HG03060 (cell line): ENCODE measurements around the gene CASKIN1.
"Not testable (repeated sequence)": the region's sequence is repeated elsewhere in the genome, so short reads cannot be mapped to it uniquely, and the experiment has no call there.

Experiments used
- ATAC-seq: cut with Tn5 transposase; IDR thresholded peaks from one replicate; pipeline ENCODE4 v1.9.1; 2021; ENCODE audit warnings: low read depth, moderate number of reproducible peaks; ENCODE audit not compliant: unreplicated experiment

Gene CASKIN1, protein sequence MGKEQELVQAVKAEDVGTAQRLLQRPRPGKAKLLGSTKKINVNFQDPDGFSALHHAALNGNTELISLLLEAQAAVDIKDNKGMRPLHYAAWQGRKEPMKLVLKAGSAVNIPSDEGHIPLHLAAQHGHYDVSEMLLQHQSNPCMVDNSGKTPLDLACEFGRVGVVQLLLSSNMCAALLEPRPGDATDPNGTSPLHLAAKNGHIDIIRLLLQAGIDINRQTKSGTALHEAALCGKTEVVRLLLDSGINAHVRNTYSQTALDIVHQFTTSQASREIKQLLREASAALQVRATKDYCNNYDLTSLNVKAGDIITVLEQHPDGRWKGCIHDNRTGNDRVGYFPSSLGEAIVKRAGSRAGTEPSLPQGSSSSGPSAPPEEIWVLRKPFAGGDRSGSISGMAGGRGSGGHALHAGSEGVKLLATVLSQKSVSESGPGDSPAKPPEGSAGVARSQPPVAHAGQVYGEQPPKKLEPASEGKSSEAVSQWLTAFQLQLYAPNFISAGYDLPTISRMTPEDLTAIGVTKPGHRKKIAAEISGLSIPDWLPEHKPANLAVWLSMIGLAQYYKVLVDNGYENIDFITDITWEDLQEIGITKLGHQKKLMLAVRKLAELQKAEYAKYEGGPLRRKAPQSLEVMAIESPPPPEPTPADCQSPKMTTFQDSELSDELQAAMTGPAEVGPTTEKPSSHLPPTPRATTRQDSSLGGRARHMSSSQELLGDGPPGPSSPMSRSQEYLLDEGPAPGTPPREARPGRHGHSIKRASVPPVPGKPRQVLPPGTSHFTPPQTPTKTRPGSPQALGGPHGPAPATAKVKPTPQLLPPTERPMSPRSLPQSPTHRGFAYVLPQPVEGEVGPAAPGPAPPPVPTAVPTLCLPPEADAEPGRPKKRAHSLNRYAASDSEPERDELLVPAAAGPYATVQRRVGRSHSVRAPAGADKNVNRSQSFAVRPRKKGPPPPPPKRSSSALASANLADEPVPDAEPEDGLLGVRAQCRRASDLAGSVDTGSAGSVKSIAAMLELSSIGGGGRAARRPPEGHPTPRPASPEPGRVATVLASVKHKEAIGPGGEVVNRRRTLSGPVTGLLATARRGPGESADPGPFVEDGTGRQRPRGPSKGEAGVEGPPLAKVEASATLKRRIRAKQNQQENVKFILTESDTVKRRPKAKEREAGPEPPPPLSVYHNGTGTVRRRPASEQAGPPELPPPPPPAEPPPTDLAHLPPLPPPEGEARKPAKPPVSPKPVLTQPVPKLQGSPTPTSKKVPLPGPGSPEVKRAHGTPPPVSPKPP (N-terminal part only)

DNA sequence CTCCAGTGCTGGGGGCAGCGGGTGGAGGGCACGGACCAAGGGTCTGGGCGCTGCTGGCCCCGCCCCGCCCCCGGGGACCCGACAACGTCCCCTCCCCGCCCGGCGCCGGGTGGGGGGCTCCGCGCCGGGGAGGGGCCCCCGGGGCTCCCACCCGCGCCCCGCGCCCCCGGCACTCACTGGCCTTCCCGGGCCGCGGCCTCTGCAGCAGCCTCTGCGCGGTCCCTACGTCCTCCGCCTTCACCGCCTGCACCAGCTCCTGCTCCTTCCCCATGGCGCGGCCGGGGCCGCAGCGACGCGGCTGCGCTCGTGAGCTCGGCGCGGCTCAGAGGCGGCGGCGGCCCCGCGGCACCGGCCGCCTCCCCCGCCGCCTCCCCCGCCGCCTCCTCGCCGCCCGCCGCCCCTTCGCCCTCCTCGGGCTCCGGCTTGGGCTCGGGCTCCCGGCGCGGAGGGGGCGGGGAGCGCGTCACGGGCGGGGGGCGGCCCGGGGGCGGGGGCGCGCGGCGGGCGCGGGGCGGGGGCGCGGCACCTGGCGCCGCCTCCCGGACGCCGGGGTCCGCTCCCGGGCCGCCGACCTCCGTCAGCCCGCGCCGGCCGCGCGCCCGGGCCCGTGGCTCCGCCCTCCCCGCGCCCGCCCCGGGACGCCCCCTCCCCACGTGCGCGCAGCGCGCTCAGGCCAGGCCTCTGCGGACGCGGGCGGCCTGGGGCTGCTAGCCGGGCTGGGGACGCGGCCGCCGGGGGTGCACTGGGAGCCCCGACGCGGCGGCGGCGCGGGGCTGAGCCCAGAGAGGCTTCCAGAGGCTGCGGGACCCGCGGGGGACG, at the start of gene CASKIN1:
Gene CASKIN1, minus strand, starts transcription at position 444 of the 819 bp plus-strand sequence. Its CDS starts 173 bp downstream, at position 271.
- ATAC-seq = no peak

DNA sequence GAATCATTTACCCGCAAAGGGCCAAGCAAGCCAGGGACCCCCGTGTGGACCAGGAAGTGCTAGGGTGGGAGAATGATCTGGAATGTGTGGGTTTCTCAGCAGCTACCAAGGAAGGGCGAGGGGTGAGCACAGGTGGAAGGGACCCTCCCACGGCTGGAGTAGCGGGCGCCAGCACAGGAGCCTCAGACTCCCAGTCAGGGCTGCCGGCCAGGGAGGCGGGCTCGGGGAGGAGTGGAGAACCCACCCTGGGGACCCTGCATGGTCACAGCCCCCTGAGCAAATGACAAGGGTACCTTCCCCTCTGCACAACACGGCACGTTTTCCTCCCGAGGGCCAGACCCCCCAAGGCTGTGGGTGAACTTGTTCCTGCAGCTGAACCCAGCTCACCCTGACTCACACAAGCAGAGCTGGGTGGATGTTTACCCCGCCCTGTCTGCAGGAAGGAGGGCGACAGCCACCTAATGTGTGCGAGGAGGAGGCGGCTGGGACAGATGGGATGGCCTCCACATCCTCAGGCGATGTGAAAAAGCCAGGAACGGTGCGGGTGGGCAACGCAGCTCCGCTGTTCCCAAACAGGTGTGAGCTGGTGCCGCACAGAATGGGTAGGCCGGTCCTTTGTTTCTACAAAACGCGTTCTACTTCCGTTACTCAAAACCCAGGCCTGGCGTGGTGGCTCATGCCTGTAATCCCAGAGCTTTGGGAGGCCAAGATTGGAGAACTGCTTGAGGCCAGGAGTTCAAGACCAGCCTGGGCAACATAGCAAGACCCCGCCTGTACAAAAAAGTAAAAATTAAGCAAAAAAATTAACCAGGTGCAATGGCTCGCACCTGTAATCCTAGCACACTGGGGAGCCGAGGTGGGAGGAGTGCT, 48.8 kb upstream of the CASKIN1 start:
- ATAC-seq = no peak

DNA sequence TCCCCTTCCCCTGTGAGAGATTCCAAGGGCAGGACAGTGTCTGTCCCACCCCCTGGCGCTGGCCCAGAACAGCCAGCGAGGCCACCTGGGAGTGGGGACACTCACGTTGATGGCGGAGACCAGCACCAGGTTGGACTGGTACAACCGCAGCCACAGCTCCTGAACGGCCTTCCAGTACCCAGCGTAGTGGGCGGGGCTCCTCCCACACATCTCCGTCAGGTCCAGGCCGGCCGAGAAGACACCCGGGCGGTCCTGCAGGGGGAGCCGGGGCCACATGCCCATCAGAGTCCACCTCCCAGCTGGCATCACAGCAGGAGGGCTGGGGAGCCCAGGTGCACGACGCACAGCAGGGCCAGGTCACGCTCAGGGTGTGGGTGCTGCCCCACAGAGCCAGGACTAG, 47.9 kb upstream of the CASKIN1 start:
- ATAC-seq = no peak

DNA sequence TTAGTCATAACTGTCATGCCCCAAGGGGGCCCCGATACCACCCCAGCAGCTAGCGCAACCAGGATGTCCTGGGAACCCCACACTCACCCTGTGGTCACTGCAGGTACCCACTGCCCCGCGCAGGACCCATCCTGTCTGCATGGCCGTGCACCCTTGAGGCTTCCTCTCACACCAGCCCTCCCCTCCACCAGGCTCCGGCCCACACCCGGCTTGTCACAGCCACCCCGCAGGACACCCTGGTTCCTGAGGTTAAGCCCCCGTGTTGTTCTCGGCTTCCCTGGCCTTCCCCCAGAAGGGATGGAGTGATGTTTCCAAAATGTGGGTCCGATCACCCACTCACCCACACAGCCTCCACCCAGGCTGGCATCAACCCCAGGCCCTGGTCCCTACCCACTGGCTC, 47.4 kb upstream of the CASKIN1 start:
- ATAC-seq = no peak

DNA sequence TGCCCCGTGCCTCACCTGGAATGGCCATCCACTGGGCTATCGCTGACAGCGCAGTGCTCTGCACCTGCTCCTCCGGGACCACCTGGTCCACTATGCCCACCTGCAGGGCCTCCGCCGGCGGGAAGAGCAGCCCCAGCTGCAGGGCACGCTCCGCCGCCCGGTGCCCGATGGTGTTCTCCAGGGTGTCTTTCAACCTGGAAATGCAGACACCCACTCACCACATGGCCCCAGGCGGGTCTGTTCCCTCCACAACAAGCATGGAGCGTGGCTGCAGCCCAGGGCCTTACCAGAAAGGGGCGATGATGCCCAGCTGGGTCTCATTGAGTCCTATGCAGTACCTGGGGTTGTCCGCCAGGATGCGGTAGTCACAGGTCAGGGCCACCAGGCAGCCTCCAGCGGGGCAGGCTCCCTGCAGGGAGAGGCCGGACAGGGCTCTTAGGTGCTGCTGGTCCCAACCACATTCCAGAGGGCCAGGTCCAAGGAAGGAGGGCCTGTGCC, 46.7 kb upstream of the CASKIN1 start:
- ATAC-seq = no peak

DNA sequence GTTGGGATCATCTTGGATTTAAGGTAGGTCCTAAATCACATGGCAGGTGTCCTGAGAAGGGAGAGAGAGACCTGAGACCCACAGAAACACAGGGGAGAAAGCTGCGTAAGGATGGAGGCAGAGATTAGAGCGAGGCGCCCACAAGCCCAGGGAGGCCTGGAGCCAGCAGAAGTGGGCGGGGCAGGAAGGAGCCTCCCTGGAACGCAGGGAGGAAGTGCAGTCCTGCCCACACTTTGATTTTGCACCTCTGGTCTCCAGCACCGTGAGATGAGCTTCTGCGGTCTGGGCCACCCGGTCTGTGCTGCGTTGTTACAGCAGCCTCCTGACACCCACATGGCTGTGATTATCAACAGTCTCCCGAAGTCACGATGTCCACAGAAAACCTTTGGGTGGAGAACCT, 46.2 kb upstream of the CASKIN1 start:
- no peak for ATAC-seq

DNA sequence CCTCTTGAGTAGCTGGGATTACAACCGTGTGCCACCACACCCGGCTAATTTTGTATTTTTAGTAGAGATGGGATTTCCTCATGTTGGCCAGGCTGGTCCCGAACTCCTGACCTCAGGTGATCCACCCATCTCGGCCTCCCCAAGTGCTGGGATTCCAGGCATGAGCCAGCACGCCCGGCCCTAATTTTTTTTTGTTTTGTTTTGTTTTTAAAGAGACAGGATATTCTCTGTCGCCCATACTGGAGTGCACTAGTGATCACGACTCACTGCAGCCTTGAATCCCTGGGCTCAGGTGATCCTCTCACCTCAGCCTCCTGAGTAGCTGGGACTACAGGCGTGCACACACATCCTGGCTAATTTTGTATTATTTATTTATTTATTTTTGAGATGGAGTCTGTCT, 43.9 kb upstream of the CASKIN1 start:
- ATAC-seq = not testable (repeated sequence)

DNA sequence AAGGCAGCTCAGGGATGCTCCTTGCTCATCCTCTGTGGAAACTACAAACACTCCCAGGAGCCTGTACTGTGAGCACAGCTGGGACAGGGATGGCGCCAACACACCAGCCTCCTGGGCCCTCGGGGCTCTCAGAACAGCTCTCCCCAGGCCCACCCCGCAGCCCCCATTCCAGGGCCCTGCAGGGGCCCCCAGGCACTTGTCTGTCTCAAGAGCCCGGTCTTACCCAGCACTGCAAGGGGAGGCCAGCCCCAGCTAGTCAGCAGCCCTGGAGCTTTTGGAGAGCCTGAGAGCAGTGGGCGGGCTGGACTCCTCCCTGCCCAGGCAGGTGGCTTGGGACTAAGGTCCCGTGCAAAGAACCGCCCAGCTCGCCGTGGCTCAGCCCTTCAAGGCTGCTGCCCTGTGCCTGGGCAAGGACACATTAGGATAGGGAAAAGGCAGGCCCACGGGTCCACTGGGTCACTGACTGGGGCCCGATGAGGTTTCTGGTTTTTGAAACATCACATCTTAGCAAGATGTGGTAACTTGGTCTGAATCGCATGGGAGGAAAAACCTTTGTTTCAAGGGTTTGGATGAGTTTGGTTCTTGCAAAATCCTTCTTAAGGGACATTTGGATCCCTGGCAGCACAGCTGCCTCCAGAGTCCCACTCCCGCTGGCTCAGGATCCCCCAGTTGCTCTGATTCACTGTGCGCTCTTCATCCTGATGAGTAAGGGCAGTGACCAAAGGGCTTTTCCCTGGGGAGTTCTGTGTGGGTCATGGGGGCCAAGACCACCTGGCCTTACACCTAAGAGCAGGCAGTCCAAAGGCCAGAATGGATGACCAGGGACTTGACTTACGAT, 42.7 kb upstream of the CASKIN1 start:
- no peak for ATAC-seq

DNA sequence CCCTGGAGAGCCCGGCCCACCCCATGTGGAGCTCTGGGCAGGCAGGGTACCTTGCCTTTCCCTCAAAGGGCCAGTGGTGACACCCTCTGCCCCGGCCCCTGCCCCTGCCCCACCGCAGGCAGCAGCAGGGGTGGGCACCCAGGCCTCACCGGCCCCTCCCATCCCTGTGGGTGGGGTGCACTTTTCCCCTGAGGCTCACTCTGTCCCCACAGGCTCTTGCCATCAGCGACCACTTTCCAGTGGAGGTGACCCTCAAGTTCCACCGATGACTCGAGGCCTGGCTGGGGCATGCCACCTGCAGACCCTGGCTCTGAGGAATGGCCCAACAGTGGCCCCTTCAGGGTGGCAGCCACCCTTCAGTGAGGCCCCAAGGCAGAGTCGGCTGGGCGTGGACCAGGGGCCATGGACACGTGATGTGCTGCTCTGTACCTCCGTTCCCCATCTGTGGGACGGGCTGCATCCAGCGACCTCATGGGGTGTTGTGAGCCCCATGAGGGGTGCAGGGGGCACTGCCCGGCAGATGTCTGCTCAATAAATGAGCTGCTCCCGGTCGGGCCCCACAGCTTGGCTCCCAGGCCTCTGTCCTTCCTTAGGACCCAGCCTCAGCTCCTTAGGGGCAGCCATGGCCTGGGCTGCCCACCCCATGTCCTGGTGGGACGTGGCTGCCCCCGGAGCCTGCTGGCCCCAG, 41.9 kb upstream of the CASKIN1 start:
- no peak for ATAC-seq

DNA sequence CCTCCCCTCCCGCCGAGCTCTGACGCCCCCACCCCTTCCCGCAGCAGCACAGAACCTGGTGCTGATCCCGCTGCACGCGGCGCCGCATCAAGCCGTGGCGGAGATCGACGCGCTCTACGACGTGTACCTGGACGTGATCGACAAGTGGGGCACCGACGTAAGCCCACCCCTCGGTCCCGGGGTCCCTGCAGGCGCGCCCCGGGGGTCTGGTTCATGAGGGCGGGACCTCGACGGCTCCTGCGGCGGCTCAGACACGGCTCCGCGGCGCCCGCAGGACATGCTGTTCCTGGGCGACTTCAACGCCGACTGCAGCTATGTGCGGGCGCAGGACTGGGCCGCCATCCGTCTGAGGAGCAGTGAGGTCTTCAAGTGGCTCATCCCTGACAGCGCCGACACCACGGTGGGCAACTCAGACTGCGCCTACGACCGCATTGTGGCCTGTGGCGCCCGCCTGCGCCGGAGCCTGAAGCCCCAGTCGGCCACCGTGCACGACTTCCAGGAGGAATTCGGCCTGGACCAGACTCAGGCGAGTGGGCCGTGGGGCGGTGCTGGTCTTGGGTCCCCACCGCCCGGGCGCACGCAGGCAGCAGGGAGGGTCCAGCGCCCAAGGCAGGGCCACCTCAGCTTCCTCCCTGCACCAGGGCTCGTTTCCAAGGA, 41.2 kb upstream of the CASKIN1 start:
- no peak for ATAC-seq

DNA sequence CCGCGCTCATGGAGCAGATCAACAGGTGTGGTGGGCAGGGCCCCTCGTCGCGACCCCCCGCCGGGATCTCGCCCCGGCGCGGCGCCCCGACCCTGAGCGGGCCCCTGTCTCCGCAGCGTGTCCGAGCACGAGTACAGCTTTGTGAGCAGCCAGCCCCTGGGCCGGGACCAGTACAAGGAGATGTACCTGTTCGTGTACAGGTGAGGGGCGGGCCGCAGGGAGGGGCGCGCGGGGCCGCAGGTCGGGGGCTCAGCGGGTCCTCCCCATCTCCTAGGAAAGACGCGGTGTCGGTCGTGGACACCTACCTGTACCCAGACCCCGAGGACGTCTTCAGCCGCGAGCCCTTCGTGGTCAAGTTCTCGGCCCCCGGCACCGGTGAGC, 40.7 kb upstream of the CASKIN1 start:
- no peak for ATAC-seq

DNA sequence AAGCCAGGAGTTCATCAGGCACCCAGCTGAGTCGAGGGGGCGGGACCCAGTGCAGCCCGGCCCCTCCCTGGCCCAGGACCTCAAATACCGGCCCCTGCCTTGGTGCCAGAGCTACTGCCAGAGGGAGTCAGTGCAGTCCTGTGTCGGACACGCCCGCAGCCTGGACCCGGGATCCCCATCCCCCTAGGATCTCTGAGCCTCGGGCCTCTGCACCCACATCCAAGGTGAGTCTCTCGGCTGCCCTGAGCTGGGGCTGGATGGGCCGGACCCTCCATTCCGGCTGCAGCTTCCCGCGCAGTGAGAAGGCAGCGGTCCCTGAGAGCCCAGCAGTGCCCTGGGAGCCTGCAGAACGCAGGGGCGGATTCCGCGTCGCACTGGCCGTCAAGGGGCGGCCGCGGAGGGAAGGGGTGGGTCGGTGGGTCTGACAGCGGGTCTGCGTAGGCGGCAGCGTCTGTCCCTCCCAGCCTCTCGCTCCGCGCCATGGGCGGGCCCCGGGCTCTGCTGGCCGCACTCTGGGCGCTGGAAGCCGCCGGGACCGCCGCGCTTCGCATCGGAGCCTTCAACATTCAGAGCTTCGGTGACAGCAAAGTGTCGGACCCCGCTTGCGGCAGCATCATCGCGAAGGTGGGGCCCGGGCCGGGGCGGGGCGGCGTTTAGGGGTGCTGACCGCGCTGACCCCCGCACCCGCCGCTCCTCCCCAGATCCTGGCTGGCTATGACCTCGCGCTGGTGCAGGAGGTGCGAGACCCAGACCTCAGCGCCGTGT, 40.1 kb upstream of the CASKIN1 start, which contains the start of gene DNASE1L2:
Gene DNASE1L2, plus strand, starts transcription at position 108 of the 765 bp plus-strand sequence. Its CDS starts 373 bp downstream, at position 481.
- ATAC-seq = no peak

DNA sequence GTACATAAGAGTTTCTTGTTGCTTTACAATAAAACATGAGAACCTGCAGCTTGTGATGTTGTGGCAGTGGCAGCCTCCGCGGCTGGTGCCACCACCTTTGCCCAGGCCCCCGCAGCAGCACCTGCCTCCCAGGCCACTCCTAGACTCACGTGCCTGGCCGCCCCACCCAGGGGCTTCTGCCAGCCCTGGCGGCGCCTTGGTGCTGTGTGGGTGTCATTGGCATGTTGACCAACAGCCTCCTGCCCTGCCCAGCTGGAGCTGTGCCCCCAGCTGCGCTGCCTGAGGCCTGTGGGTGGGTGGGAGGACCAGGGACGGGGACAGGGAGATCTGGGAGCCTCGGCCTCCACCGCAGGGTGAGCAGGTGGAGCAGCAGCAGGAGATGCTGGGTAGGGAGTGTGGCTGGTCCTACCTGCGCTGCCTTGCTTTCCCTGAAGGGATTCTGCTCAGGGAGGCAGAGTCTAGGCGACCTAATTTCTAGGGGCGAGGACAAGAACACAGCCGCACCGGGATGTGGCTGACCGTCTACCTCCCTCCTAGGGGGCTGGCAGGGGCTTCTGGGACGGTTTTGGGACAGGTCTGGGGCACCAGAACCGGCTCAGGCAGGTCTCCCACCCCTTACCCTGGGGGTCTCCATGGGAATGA, 39.4 kb upstream of the CASKIN1 start:
- ATAC-seq = no peak

DNA sequence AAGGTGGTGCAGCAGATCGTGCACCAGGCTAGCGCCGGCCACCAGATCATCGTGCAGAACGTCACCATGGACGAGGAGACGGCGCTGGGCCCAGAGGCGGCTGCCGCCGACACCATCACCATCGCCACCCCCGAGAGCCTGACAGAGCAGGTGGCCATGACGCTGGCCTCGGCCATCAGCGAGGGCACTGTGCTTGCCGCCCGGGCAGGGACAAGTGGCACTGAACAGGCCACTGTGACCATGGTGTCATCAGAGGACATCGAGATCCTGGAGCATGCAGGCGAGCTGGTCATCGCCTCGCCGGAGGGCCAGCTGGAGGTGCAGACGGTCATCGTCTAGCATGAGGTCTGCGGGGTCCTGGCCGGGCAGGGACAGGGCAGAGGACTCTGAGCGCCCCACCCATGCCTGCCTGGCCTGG, 38.8 kb upstream of the CASKIN1 start:
- ATAC-seq = no peak

DNA sequence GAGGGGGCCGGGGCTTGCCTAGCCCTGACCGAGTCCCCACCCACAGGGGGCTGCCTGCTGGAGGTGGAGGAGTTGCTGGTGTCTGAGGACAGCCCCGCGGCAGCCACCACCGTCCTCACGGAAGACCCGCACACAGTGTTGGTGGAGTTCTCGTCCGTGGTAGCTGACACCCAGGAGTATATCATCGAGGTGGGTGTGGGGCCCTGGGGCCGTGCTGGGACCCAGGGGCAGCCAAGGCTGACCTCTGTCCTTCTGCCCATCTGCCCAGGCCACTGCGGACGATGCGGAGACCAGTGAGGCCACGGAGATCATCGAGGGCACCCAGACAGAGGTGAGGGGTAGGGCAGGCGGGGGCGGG, 38.4 kb upstream of the CASKIN1 start:
- no peak for ATAC-seq
